Spleen (tissue), 11 donors: ENCODE results near the gene SIRPA. TPM values are rescaled to one million over a fixed set of nuclear protein-coding genes. Genes with fewer than 3 reads are reported as not detected.
A peak's percentile ranks its signal among the peaks of the same experiment; 100 is the strongest.

Experiments
- DNase-seq: peaks from one replicate; pipeline ENCODE4 v3.0.0-alpha.2; 2020
- H3K27ac ChIP-seq, 8 donors: fragments of 200-600 bp; sonication (generic) in 7 of 8; 1 replicate in 4 of 8; 2 replicates in 4 of 8; pipeline versions ENCODE4 v1.5.0 to v1.8.0; 2016 to 2021; ENCODE audit warnings: inconsistent platforms in 4 of 8, mild to moderate bottlenecking in 4 of 8, moderate library complexity in 1 of 8
- H3K27me3 ChIP-seq, 7 donors: fragments of 200-600 bp; sonication (generic) in 6 of 7; replicated peaks in 1 of 7; 1 replicate in 4 of 7; 2 replicates in 3 of 7; pipeline versions ENCODE4 v1.5.0 to v1.8.0; 2016 to 2021; ENCODE audit warnings: inconsistent platforms in 3 of 7, mild to moderate bottlenecking in 1 of 7
- H3K36me3 ChIP-seq, 6 donors: fragments of 200-600 bp; sonication (generic) in 5 of 6; 1 replicate in 4 of 6; 2 replicates in 2 of 6; pipeline versions ENCODE4 v1.5.0 to v1.8.0; 2016 to 2021; ENCODE audit warnings: inconsistent platforms in 2 of 6
- H3K4me1 ChIP-seq, 6 donors: fragments of 200-600 bp; sonication (generic) in 5 of 6; 1 replicate in 3 of 6; 2 replicates in 3 of 6; pipeline versions ENCODE4 v1.5.0 to v1.8.0; 2016 to 2021; ENCODE audit warnings: inconsistent platforms in 3 of 6
- H3K4me3 ChIP-seq, 8 donors: fragments of 200-600 bp; sonication (generic) in 7 of 8; 1 replicate in 4 of 8; 2 replicates in 4 of 8; pipeline versions ENCODE4 v1.5.0 to v1.8.0; 2016 to 2021; ENCODE audit warnings: inconsistent platforms in 4 of 8, mild to moderate bottlenecking in 4 of 8, moderate library complexity in 2 of 8
- H3K9me3 ChIP-seq, 8 donors: fragments of 200-600 bp; sonication (generic) in 7 of 8; 1 replicate in 4 of 8; 2 replicates in 4 of 8; pipeline versions ENCODE4 v1.5.0 to v1.8.0; 2016 to 2021; ENCODE audit warnings: inconsistent platforms in 4 of 8
- CTCF ChIP-seq, 11 experiments: fragments of 200-600 bp in 7 of 11; fragments of 450-650 bp in 4 of 11; sonication (generic) in 4 of 11; IDR thresholded peaks in 8 of 11; conservative IDR thresholded peaks in 3 of 11; 1 replicate in 7 of 11; 2 replicates in 4 of 11; pipeline versions ENCODE4 v1.4.0 to v1.8.0; 2016 to 2021; ENCODE audit warnings: antibody characterized with exemption in 11 of 11, inconsistent platforms in 4 of 11, mild to moderate bottlenecking in 1 of 11
- POLR2A ChIP-seq, 3 donors: fragments of 450-650 bp; IDR thresholded peaks; one replicate each; pipeline ENCODE4 v1.5.1; 2017; ENCODE audit warnings: antibody characterized with exemption in 3 of 3, mild to moderate bottlenecking in 1 of 3
- POLR2AphosphoS5 ChIP-seq, 3 donors: sonication (generic); formaldehyde crosslinking; IDR thresholded peaks; one replicate each; pipeline ENCODE4 v1.5.1; 2017; ENCODE audit warnings: antibody characterized with exemption in 3 of 3
- WGBS, 5 donors: extraction: QIAGEN DNeasy Blood & Tissue Kit in 3 of 5; methylation state at CpG; one replicate each; pipeline versions ENCODE4 v1.1.5 to v1.1.7; 2013 to 2018; 5-methylcytosine and 5-hydroxymethylcytosine counted together
- intact Hi-C: fragments of 100-400 bp; cut with DNase I; formaldehyde crosslinking; loops from one replicate; pipeline ENCODE4 v1.15.0; 2023; ENCODE audit warnings: low total_unique reads
- polyA plus RNA-seq, 3 donors: library from polyadenylated mRNA; stranded (reverse); fragments of 200-250 nt; gene quantifications; one replicate each; pipeline ENCODE4 v1.2.1, GENCODE V29; 2013
- total RNA-seq, 7 donors: library from RNA; depleted of rRNA in 3 of 7; stranded (reverse); fragments of >200 nt in 3 of 7; fragmentation: NEBNext Ultra II Directional in 4 of 7; extraction: Animal tissue kit (Norgen Biotek cat#: 25700) in 4 of 7; gene quantifications; one replicate each; pipeline versions ENCODE4 v1.1.0 to v1.2.1, GENCODE V29; 2016 to 2021
- donor health status: healthy with polysubstance abuse.
- donor health status: DM: no; HTN: no; CAD: no; lungs with moderate emphysema.
- donor health status: DM: no; HTN: no; CAD: no.
- donor health status: Bipolar disorder and iron deficiency.
- donor health status: healthy.
- donor health status: DM: no; HTN: no; CAD: no.
- donor health status: DM: yes; HTN: yes; CAD: no.

Gene SIRPA
- total and polyA plus RNA-seq, 10 donors: 9.8 to 104 (median 38.4) TPM

GRCh38 chr20:1897965-1898464, 2.8 kb downstream of the SIRPA start:
- H3K4me3 ChIP-seq: peak overlapping the region in 4 of 8 donors; percentile 8 to 80 (median 10)
- 18 to 40% (median 29%) methylated on average over 11 of the region's 11 CpGs for WGBS, 5 donors
- H3K27me3 ChIP-seq: peaks cover 0 to 36% (median 4%) of the 10 kb centered on the region in 7 donors
- H3K4me1 ChIP-seq: peaks cover 19 to 73% (median 58%) of the 10 kb centered on the region in 6 donors
- H3K9me3 ChIP-seq: no peaks in the 10 kb centered on the region
- H3K27ac ChIP-seq: peak overlapping the region in 7 of 8 donors; percentile 23 to 98 (median 94)
- TF ChIP-seq POLR2AphosphoS5 (IDR thresholded peaks at IDR 0.05) (peak in 2 of 3 donors; percentile 37 to 44), CTCF (IDR thresholded peaks at IDR 0.05 in 8 of 11, conservative IDR thresholded peaks at IDR 0.05 in 3 of 11) (no peak)
- peak; percentile 85 for DNase-seq
- intact Hi-C loops: no loop called here
- peaks cover 0 to 38% (median 0%) of the 10 kb centered on the region in 6 donors for H3K36me3 ChIP-seq

- H3K4me3 ChIP-seq: peak overlapping the region in 1 of 8 donors; percentile 80
- no peak for TF ChIP-seq POLR2AphosphoS5 (IDR thresholded peaks at IDR 0.05)
- no peak for TF ChIP-seq CTCF (IDR thresholded peaks at IDR 0.05 in 8 of 11, conservative IDR thresholded peaks at IDR 0.05 in 3 of 11)
- TF ChIP-seq POLR2A (IDR thresholded peaks at IDR 0.05): no peak
- intact Hi-C loops: no loop called here
- H3K4me1 ChIP-seq: peaks cover 19 to 66% (median 52%) of the 10 kb centered on the region in 6 donors
- WGBS, 5 donors: 85 to 90% (median 86%) methylated on average over 15 of the region's 15 CpGs
- DNase-seq: no peak
- peaks cover 0 to 29% (median 4%) of the 10 kb centered on the region in 7 donors for H3K27me3 ChIP-seq
- H3K36me3 ChIP-seq: peaks cover 0 to 44% (median 0%) of the 10 kb centered on the region in 6 donors
- H3K27ac ChIP-seq: peak overlapping the region in 6 of 8 donors; percentile 23 to 98 (median 94)
- no peaks in the 10 kb centered on the region for H3K9me3 ChIP-seq
Measured at GRCh38 chr20:1898482-1899240, 3.5 kb downstream of the SIRPA start.

- intact Hi-C loops: no loop called here
- H3K27ac ChIP-seq: peak overlapping the region in 1 of 8 donors; percentile 98
- H3K36me3 ChIP-seq: peaks cover 0 to 49% (median 0%) of the 10 kb centered on the region in 6 donors
- H3K27me3 ChIP-seq: peaks cover 0 to 24% (median 4%) of the 10 kb centered on the region in 7 donors
- no peak for DNase-seq
- no peak overlapping the region for H3K4me3 ChIP-seq
- TF ChIP-seq POLR2A (IDR thresholded peaks at IDR 0.05): no peak
- TF ChIP-seq POLR2AphosphoS5 (IDR thresholded peaks at IDR 0.05): no peak
- no peak for TF ChIP-seq CTCF (IDR thresholded peaks at IDR 0.05 in 8 of 11, conservative IDR thresholded peaks at IDR 0.05 in 3 of 11)
- peaks cover 19 to 61% (median 47%) of the 10 kb centered on the region in 6 donors for H3K4me1 ChIP-seq
- 81 to 97% (median 90%) methylated on average over 6 of the region's 6 CpGs for WGBS, 5 donors
- H3K9me3 ChIP-seq: no peaks in the 10 kb centered on the region
Measured at GRCh38 chr20:1899241-1899525, 4.0 kb downstream of the SIRPA start.

- Histone ChIP-seq H3K27me3 (peaks cover 0 to 13% (median 1%) of the 10 kb centered on the region in 7 donors), H3K27ac (no peak overlapping the region), H3K4me3 (no peak overlapping the region), H3K9me3 (no peaks in the 10 kb centered on the region), H3K36me3 (peaks cover 0 to 61% (median 0%) of the 10 kb centered on the region in 6 donors), H3K4me1 (peaks cover 19 to 54% (median 42%) of the 10 kb centered on the region in 6 donors)
- WGBS, 5 donors: 41 to 59% (median 54%) methylated on average over 8 to 10 of the region's 10 CpGs
- intact Hi-C loops: no loop called here
- TF ChIP-seq CTCF (IDR thresholded peaks at IDR 0.05 in 8 of 11, conservative IDR thresholded peaks at IDR 0.05 in 3 of 11) (peak in 8 of 11 experiments; percentile 19 to 50 (median 41)), POLR2AphosphoS5 (IDR thresholded peaks at IDR 0.05) (no peak)
- no peak for DNase-seq
Measured at GRCh38 chr20:1900321-1900801, 5.2 kb downstream of the SIRPA start.
